NCI-H524 (cell line): Measurements from ENCODE around the gene MRPL48.

Source experiments
- DNase-seq, 2 experiments: peaks; one replicate each; lab custom pipeline; 2025; lab: John Stamatoyannopoulos, UW

MRPL48 gene

DNA sequence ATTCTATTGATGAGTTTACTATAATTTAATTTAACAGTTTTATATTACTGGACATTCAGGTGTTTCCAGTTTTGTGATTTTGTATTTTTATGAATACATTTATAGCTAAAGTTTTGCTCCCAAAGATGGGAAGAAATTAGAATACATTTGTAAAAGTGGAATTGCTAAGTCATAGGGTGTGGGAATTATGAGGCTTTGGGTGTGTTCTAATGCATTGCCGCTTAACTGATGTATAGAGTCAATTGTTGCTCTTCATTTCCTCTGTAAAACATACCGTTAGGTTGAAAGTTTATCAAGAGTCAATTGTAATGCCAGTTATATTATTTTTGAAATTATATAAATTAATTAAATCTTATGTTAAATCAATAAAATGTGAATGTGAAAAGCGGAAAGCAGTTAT, 105.4 kb downstream of the MRPL48 start:
- no peak for DNase-seq

DNA sequence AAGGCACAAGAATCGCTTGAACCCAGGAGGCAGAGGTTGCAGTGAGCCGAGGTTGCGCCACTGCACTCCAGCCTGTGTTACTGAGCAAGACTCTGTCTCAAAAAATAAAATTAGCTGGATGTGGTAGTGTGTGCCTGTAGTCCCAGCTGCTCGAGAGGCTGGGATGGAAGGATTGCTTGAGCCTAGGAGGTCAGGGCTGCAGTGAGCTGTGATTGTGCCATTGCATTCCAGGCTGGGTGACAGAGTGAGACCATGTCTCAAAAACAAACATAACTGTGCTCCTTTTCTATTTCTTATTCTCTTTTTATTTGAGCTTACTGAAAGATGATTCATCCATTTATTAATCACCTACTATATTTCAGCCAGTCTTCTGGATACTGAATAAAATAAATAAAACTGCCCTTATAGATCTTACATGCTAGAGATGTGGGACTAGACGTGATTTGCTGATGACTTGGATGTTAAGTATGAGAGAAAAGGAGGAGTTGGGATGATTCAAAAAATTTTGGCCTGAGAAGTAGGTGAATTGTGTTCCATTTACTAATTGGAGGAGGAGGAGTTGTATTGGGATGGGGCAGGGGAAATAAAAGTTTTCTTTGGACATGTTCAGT, 107.2 kb downstream of the MRPL48 start:
- no peak for DNase-seq

DNA sequence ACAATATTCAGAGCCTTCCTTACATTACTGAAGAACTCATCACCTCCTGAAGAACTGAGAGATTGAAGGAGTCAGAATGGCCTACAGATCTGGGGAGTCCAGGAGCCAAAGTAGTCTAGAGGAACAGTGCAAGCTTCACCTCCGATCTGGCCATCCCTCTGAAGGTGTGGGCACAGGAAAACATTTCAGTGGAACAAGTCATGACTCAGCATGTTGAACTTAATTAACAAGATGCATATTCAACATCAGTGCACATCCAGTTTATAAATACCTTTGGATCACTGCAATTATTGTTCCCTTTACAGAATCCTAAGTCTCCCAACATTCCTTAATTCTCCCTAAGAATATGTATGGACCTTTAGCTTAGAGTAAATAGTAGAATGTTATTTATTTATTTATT, 114.6 kb downstream of the MRPL48 start:
- DNase-seq: no peak

DNA sequence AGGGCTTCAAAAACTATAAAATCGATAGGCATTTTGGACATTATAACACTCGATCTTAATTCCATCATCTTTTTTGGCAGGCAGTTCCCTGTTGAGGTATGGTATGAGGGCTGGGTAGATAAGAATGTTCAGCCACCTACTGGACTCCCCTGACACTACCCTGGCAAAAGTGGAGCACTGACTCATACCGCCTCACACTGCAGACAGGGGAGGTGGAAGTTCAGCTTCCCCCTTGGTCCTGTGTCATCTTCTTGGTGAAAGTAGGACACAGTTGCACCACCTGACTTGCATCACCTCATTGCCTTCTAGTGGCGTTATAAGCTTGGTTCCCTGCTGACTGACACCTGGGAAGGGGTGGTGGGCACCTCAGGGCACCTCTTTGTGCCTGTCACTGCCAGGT, 119.5 kb downstream of the MRPL48 start:
- no peak for DNase-seq

DNA sequence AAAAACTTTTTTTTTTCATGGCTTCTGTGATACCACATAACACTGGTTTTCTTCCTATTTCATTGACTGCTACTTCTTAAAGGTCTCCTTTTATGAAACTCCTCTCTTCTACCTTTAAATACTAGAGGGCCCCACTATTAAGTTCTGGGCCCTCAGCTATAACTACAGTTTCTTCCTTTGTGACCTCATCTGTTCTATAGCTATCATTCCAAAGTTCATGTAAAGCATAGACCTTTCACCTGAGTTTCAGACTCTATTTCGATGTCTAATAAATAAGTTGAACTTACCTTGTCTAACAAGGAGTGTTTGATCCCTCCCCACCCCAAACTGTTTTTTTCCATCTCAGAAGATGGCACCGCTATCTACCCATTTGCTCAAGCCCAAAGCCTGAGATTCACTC, 124.4 kb downstream of the MRPL48 start:
- DNase-seq: no peak

DNA sequence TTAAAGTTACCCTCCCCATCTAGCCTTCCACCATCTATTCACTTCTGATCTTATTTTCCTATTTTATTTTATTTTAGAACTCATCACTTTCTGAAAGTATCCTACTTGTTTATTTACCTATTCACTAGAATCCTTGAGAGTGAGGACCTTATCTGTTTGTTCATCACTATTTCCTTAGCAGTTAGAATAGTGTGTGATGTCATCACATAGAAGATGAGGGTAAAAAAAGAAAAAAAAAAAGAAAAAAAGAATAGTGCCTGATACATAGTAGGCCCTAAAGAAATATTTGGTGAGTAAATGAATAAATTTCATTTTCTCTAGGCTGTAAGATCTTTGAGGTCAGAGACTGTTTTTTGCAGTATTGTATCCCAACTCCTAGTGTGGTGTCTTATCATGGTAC, 125.8 kb downstream of the MRPL48 start:
- DNase-seq: no peak

DNA sequence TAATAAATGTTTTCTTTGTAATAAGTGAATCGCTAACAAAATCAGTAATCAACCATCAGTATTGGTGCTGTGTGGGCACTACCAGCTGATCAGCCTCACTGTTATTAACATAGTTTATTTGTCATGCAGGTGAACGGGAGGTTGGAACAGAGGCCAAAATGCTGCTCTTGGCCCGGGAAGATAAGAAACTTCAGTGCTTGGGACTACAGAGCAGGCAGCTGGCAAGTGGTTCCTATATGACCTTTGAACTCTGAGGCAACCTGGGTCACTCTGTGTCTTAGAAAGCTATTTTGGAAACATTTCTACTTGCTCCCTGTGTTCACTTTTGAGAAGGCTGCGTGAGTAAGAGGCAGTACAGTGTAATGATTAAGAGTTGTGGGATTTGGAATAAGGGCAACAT, 126.6 kb downstream of the MRPL48 start:
- no peak for DNase-seq
